NB4 (cell line): ENCODE measurements around the gene GXYLT2.
A peak's percentile ranks its signal among the peaks of the same experiment; 100 is the strongest.

Experiments
- DNase-seq: peaks from one replicate; pipeline ENCODE4 v3.0.0; 2010; ENCODE audit warnings: low read depth
- H3K4me3 ChIP-seq: one replicate; pipeline ENCODE4 v1.5.1; 2011; ENCODE audit warnings: mild to moderate bottlenecking, low read depth, low read length, moderate library complexity
- CTCF ChIP-seq: IDR thresholded peaks from one replicate; pipeline ENCODE4 v1.5.1; 2012; ENCODE audit warnings: low read depth, low read length
- MAX ChIP-seq: IDR thresholded peaks from 2 replicates; pipeline ENCODE4 v1.6.1; 2011; ENCODE audit warnings: low read depth, low read length
- MYC ChIP-seq: IDR thresholded peaks from 2 replicates; pipeline ENCODE4 v1.6.1; 2011; ENCODE audit warnings: low read depth, low read length
- POLR2A ChIP-seq: IDR thresholded peaks from 2 replicates; pipeline ENCODE4 v1.6.1; 2011; ENCODE audit warnings: mild to moderate bottlenecking; ENCODE audit not compliant: insufficient read length; ENCODE audit errors: extremely low read depth

Gene GXYLT2

GRCh38 chr3:72953325-72953956 is 65.6 kb downstream of the GXYLT2 start:
- H3K4me3 ChIP-seq: no peak overlapping the region
- TF ChIP-seq MYC (no peak), POLR2A (no peak), MAX (no peak)
- peak; percentile 14 for DNase-seq

GRCh38 chr3:72957297-72957696 is 69.5 kb downstream of the GXYLT2 start:
- DNase-seq: no peak
- H3K4me3 ChIP-seq: no peak overlapping the region
- TF ChIP-seq MAX (no peak), MYC (no peak), CTCF (no peak), POLR2A (no peak)

GRCh38 chr3:72959336-72959735 is 71.5 kb downstream of the GXYLT2 start:
- H3K4me3 ChIP-seq: no peak overlapping the region
- no peak for DNase-seq
- TF ChIP-seq CTCF (no peak), MAX (no peak), MYC (no peak), POLR2A (no peak)

GRCh38 chr3:72960812-72961518 is 73.1 kb downstream of the GXYLT2 start:
- TF ChIP-seq MYC: no peak
- no peak for TF ChIP-seq MAX
- no peak for TF ChIP-seq CTCF
- no peak for TF ChIP-seq POLR2A
- DNase-seq: no peak
- H3K4me3 ChIP-seq: no peak overlapping the region

- no peak overlapping the region for H3K4me3 ChIP-seq
- TF ChIP-seq MAX (no peak), CTCF (no peak), POLR2A (no peak), MYC (no peak)
- DNase-seq: no peak
Observed at GRCh38 chr3:72961752-72962151, 73.9 kb downstream of the GXYLT2 start.

- DNase-seq: no peak
Observed at GRCh38 chr3:72962317-72962716, 74.5 kb downstream of the GXYLT2 start.

More at GRCh38 chr3:72962317-72962716, 74.5 kb downstream of the GXYLT2 start:
- no peak overlapping the region for H3K4me3 ChIP-seq
- TF ChIP-seq POLR2A: no peak
- TF ChIP-seq CTCF: no peak
- TF ChIP-seq MAX: no peak
- TF ChIP-seq MYC: no peak
